Natural killer cell (primary cell): ENCODE data around the gene HTT-AS. TPM values are rescaled to one million over a fixed set of nuclear protein-coding genes. Genes with fewer than 3 reads are reported as not detected.

ENCODE experiments used
- ATAC-seq, 3 donors: fragments of 150-1000 bp in 2 of 3; fragments of 200-7000 bp in 1 of 3; cut with Tn5 transposase; 1 replicate in 1 of 3; 2 replicates in 2 of 3; pipeline ENCODE4 v1.10.0; 2021; ENCODE audit warnings: mild to moderate bottlenecking in 2 of 3, moderate library complexity in 2 of 3
- DNase-seq, 2 donors: peaks; one replicate each; pipeline versions ENCODE4 v3.0.0 to v3.0.0-alpha.2; 2013 to 2021; ENCODE audit warnings: mixed read lengths in 1 of 2
- H3K27ac ChIP-seq: one replicate; pipeline ENCODE4 v1.5.1; 2013; ENCODE audit warnings: mild to moderate bottlenecking, low read length
- H3K27me3 ChIP-seq: one replicate; pipeline ENCODE4 v1.6.1; 2013; ENCODE audit warnings: low read length; ENCODE audit not compliant: control insufficient read depth, insufficient read depth
- H3K36me3 ChIP-seq: one replicate; pipeline ENCODE4 v1.6.1; 2013; ENCODE audit warnings: low read length; ENCODE audit not compliant: control insufficient read depth, insufficient read depth
- H3K4me1 ChIP-seq: one replicate; pipeline ENCODE4 v1.6.1; 2013; ENCODE audit warnings: low read length; ENCODE audit not compliant: control insufficient read depth, insufficient read depth
- H3K4me3 ChIP-seq: one replicate; pipeline ENCODE4 v1.5.1; 2013; ENCODE audit warnings: low read length
- H3K9me3 ChIP-seq: one replicate; pipeline ENCODE4 v1.6.1; 2013; ENCODE audit warnings: low read length; ENCODE audit not compliant: control insufficient read depth, insufficient read depth
- H3K27ac Mint-ChIP-seq, 2 donors: one replicate each; pipeline ENCODE4 v1.8.0; 2022; ENCODE audit warnings: mild to moderate bottlenecking in 2 of 2, mixed read lengths in 2 of 2, moderate library complexity in 1 of 2
- H3K27me3 Mint-ChIP-seq, 2 donors: one replicate each; pipeline ENCODE4 v1.8.0; 2022; ENCODE audit warnings: low read depth in 2 of 2, mixed read lengths in 2 of 2
- H3K36me3 Mint-ChIP-seq: one replicate; pipeline ENCODE4 v1.8.0; 2022; ENCODE audit warnings: mixed read lengths
- H3K4me1 Mint-ChIP-seq, 2 donors: one replicate each; pipeline ENCODE4 v1.8.0; 2022; ENCODE audit warnings: mixed read lengths in 2 of 2
- H3K4me3 Mint-ChIP-seq: one replicate; pipeline ENCODE4 v1.8.0; 2022; ENCODE audit warnings: mild to moderate bottlenecking, moderate library complexity, mixed read lengths
- H3K9me3 Mint-ChIP-seq, 2 donors: one replicate each; pipeline ENCODE4 v1.8.0; 2022; ENCODE audit warnings: mixed read lengths in 2 of 2
- WGBS: methylation state at CpG from one replicate; pipeline ENCODE4 v1.1.7; 2013; ENCODE audit warnings: missing lambda C conversion rate; ENCODE audit not compliant: insufficient coverage; 5-methylcytosine and 5-hydroxymethylcytosine counted together
- intact Hi-C: fragments of 100-400 bp; cut with micrococcal nuclease; formaldehyde crosslinking; loops from one replicate; pipeline ENCODE4 v1.14.2; 2022
- total RNA-seq, 4 donors: library from RNA; stranded (reverse); fragments of 120-200 nt in 1 of 4; gene quantifications; one replicate each; pipeline versions ENCODE4 v1.2.3 to v1.2.4, GENCODE V29; 2013 to 2022
- TF ChIP-seq, protein P1 (sequence below): fragments of 200-600 bp; IDR thresholded peaks from one replicate; pipeline ENCODE4 v1.8.0; 2022; ENCODE audit warnings: antibody characterized with exemption

The HTT-AS gene
- total RNA-seq, 3 donors from 2014 or later (not counting 1 experiment from before 2014, with no cell fraction given) = not detected

DNA sequence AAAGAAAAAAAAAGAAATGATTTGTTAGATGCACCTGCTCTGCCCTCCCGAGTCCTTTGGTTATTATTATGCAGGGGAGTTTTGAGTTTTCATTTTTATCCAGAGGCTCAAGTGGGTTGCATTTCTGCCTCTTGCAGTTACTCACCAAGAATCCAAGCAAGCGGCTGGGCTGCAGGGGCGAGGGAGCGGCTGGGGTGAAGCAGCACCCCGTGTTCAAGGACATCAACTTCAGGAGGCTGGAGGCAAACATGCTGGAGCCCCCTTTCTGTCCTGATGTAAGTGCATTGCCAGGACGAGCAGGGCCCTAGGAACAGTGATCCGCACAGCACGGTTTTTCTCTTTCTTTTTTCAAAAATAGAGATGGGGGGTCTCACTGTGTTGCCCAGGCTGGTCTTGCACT, 39.1 kb downstream of the HTT-AS start:
- 89% methylated on average over 8 of the region's 8 CpGs for WGBS
- H3K27me3 ChIP-seq = no peaks in the 10 kb centered on the region
- H3K27ac Mint-ChIP-seq = no peak overlapping the region
- no peaks in the 10 kb centered on the region for H3K9me3 ChIP-seq
- no peak overlapping the region for H3K27ac ChIP-seq
- ATAC-seq = no peak
- H3K4me1 Mint-ChIP-seq = peaks cover 27 to 34% of the 10 kb centered on the region in 2 donors
- no peaks in the 10 kb centered on the region for H3K36me3 ChIP-seq
- H3K27me3 Mint-ChIP-seq = peaks cover 0 to 3% of the 10 kb centered on the region in 2 donors
- H3K4me3 ChIP-seq = no peak overlapping the region
- peaks cover 26% of the 10 kb centered on the region for H3K4me1 ChIP-seq
- intact Hi-C loops = loop anchor here (5.0 kb wide), 1 partner anchor 273 kb away; no protein-coding TSS in a partner anchor
- no peak overlapping the region for H3K4me3 Mint-ChIP-seq
- DNase-seq = no peak
- H3K9me3 Mint-ChIP-seq = no peaks in the 10 kb centered on the region
- H3K36me3 Mint-ChIP-seq = no peaks in the 10 kb centered on the region
- TF ChIP-seq, protein P1, sequence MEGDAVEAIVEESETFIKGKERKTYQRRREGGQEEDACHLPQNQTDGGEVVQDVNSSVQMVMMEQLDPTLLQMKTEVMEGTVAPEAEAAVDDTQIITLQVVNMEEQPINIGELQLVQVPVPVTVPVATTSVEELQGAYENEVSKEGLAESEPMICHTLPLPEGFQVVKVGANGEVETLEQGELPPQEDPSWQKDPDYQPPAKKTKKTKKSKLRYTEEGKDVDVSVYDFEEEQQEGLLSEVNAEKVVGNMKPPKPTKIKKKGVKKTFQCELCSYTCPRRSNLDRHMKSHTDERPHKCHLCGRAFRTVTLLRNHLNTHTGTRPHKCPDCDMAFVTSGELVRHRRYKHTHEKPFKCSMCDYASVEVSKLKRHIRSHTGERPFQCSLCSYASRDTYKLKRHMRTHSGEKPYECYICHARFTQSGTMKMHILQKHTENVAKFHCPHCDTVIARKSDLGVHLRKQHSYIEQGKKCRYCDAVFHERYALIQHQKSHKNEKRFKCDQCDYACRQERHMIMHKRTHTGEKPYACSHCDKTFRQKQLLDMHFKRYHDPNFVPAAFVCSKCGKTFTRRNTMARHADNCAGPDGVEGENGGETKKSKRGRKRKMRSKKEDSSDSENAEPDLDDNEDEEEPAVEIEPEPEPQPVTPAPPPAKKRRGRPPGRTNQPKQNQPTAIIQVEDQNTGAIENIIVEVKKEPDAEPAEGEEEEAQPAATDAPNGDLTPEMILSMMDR = no peak

DNA sequence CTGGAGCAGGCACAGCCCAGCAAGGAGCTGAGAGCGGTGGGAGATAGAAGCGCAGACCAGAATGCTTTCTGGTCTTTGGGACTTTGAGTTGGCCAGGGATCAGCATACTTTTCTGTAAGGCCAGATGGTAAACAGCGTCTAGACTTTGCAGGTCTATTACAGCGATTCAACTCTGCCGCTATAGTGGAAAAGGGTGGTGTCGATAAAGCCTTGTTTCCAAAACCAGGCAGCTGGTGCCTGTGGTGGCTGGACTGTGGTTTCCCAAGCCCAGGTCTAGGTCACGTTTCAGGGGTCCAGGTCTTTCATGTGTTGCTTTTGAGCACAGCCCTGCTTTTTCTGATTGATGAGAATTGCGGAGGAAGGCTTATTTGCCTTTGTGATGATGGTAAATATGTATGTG, 40.1 kb downstream of the HTT-AS start:
- WGBS = 80% methylated on average over 8 of the region's 8 CpGs
- intact Hi-C loops = no loop called here
- peaks cover 21 to 28% of the 10 kb centered on the region in 2 donors for H3K4me1 Mint-ChIP-seq
- no peak overlapping the region for H3K27ac Mint-ChIP-seq
- Histone ChIP-seq H3K27ac (no peak overlapping the region), H3K9me3 (no peaks in the 10 kb centered on the region), H3K4me3 (no peak overlapping the region), H3K36me3 (no peaks in the 10 kb centered on the region), H3K27me3 (no peaks in the 10 kb centered on the region), H3K4me1 (peaks cover 19% of the 10 kb centered on the region)
- no peaks in the 10 kb centered on the region for H3K36me3 Mint-ChIP-seq
- peaks cover 0 to 3% of the 10 kb centered on the region in 2 donors for H3K27me3 Mint-ChIP-seq
- DNase-seq = no peak
- ATAC-seq = no peak
- TF ChIP-seq, protein P1 = no peak
- H3K4me3 Mint-ChIP-seq = no peak overlapping the region
- no peaks in the 10 kb centered on the region for H3K9me3 Mint-ChIP-seq

DNA sequence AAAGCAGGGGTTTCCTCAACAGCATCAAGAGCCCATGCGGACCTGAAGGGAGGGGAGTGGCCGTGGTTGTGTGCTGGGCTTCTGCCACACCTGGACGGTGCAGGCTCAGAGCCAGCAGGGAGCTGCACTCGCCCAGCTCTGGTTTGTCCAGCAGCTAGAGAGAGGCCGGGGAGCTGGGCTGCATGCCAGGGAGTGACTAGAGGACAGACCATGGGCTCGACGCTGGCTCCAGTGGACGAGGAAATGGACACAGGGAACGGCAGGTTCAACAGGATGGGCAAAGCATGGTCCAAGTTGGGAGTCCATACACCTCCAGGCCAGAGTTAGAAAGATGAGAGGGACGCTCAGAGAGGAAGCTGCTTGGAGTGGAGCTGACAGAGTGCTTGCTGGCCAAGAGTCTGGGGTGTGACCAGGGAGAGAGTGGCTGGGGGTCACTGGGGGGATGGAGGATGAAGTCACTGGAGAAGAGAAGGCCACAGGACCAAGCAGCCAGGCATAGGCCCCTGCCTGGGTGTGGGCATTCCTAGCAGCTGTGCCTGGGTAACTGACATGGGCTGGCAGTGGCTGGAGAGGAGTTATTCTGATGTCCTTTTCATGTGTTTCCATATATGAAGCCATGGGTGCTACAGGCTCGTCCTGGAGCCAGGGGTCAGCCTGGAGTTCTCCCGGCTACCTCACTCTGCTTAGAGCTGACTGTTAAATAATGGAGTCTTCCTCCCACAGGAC, 42.8 kb downstream of the HTT-AS start:
- Histone ChIP-seq H3K27ac (no peak overlapping the region), H3K27me3 (no peaks in the 10 kb centered on the region), H3K4me3 (no peak overlapping the region), H3K4me1 (no peaks in the 10 kb centered on the region), H3K9me3 (no peaks in the 10 kb centered on the region), H3K36me3 (no peaks in the 10 kb centered on the region)
- intact Hi-C loops = no loop called here
- no peaks in the 10 kb centered on the region for H3K36me3 Mint-ChIP-seq
- H3K9me3 Mint-ChIP-seq = no peaks in the 10 kb centered on the region
- H3K27me3 Mint-ChIP-seq = no peaks in the 10 kb centered on the region
- H3K4me1 Mint-ChIP-seq = peaks cover 0 to 8% of the 10 kb centered on the region in 2 donors
- TF ChIP-seq, protein P1 = no peak
- no peak for DNase-seq
- H3K4me3 Mint-ChIP-seq = no peak overlapping the region
- 89% methylated on average over 12 of the region's 12 CpGs for WGBS
- ATAC-seq = no peak
- no peak overlapping the region for H3K27ac Mint-ChIP-seq
